Lung microvascular endothelial cell (primary cell): ENCODE measurements around the gene ZNF772. TPM values are rescaled to one million over a fixed set of nuclear protein-coding genes. Genes with fewer than 3 reads are reported as not detected.

Experiments used
- DNase-seq, 2 donors: peaks; one replicate each; pipeline versions ENCODE4 v3.0.0 to v3.0.0-alpha.2; 2010; ENCODE audit warnings: low read depth in 2 of 2
- total RNA-seq: library from RNA; depleted of rRNA; stranded (reverse); fragments of >200 nt; gene quantifications from 2 replicates; pipeline ENCODE4 v1.2.1, GENCODE V29; 2014

The ZNF772 gene
- total RNA-seq, 1 donor from 2014 or later: 12.9 TPM

GRCh38 chr19:57435062-57435978 lies 42.0 kb downstream of the ZNF772 start, which contains the start of gene ZNF749:
Gene ZNF749, plus strand, starts transcription at chr19:57435325. Its CDS starts 254 bp downstream, at chr19:57435579.
- peak; percentile 98 for DNase-seq

- no peak for DNase-seq
Observed at GRCh38 chr19:57434386-57435061, 42.8 kb downstream of the ZNF772 start.

DNA sequence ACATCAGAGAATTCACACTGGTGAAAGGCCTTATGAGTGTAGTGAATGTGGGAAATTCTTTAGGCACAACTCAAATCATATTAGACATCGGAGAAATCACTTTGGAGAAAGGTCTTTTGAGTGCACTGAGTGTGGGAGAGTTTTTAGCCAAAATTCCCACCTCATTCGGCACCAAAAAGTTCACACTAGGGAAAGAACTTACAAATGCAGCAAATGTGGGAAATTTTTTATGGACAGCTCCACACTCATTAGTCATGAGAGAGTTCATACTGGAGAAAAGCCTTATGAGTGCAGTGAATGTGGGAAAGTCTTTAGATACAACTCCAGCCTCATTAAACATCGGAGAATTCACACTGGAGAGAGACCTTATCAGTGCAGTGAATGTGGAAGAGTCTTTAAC lies 56.3 kb downstream of the ZNF772 start:
- DNase-seq: no peak

DNA sequence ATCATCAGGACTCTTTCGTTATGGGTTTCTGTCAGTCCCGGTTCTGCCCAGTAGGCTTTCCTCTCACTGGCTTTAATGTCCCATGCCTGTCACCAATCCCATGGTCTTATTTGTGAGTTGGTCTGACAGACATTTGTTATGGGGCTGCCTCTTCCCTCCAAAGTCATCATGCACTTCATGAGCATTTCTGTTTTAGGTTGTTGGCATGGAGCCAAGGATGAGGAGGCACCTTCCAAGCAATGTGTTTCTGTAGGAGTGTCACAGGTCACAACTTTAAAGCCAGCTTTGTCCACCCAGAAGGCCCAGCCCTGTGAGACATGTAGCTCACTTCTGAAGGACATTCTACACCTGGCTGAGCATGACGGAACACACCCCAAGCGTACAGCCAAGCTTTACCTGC lies 57.9 kb downstream of the ZNF772 start:
- no peak for DNase-seq

Other genes starting within 250 kb of the ZNF772 start
- gene AURKC, start 246.5 kb downstream of the ZNF772 start, total RNA-seq: 0.20 and 0.87 TPM in 2 replicates
- gene ZNF805, start 236.9 kb downstream of the ZNF772 start, total RNA-seq: 14.8 and 32.7 TPM in 2 replicates
- gene ZNF460, start 197.1 kb downstream of the ZNF772 start, total RNA-seq: 27.9 and 63.1 TPM in 2 replicates
- gene ZNF543, start 157.1 kb downstream of the ZNF772 start, total RNA-seq: 6.5 and 9.3 TPM in 2 replicates
- gene ZNF304, start 126.3 kb downstream of the ZNF772 start, total RNA-seq: 6.5 and 10.3 TPM in 2 replicates
- 6.1 and 9.1 TPM in 2 replicates for gene TRAPPC2B, start 114.0 kb downstream of the ZNF772 start, total RNA-seq
- 1.7 and 3.0 TPM in 2 replicates for gene ZNF547, start 114.0 kb downstream of the ZNF772 start, total RNA-seq
- 8.1 and 11.3 TPM in 2 replicates for gene ZNF548, start 87.7 kb downstream of the ZNF772 start, total RNA-seq
- gene ZNF17, start 66.4 kb downstream of the ZNF772 start, total RNA-seq: 6.8 and 10.9 TPM in 2 replicates
- gene ZNF749, start 42.2 kb downstream of the ZNF772 start, total RNA-seq: 6.5 and 8.7 TPM in 2 replicates
- gene VN1R1, start 20.4 kb downstream of the ZNF772 start, total RNA-seq: under 0.01 and 0.40 TPM in 2 replicates
- gene ZNF419, start 10.2 kb upstream of the ZNF772 start, total RNA-seq: 7.0 and 9.7 TPM in 2 replicates
- gene ZNF773, start 22.4 kb upstream of the ZNF772 start, total RNA-seq: 6.1 and 9.9 TPM in 2 replicates
- gene ZNF549, start 49.8 kb upstream of the ZNF772 start, total RNA-seq: 3.3 and 4.4 TPM in 2 replicates
- gene ZNF550, start 82.3 kb upstream of the ZNF772 start, total RNA-seq: 3.7 and 6.2 TPM in 2 replicates
- gene ZNF416, start 101.3 kb upstream of the ZNF772 start, total RNA-seq: 3.7 and 5.4 TPM in 2 replicates
- gene ZIK1, start 106.6 kb upstream of the ZNF772 start, total RNA-seq: 3.9 and 4.6 TPM in 2 replicates
- 2.6 and 3.3 TPM in 2 replicates for gene ZNF530, start 122.3 kb upstream of the ZNF772 start, total RNA-seq
- gene ZNF134, start 136.7 kb upstream of the ZNF772 start, total RNA-seq: 13.7 and 15.9 TPM in 2 replicates
- 7.4 and 9.9 TPM in 2 replicates for gene ZNF211, start 155.6 kb upstream of the ZNF772 start, total RNA-seq
- gene ZSCAN4, start 191.4 kb upstream of the ZNF772 start, total RNA-seq: not detected in 2 replicates
- 5.4 and 6.3 TPM in 2 replicates for gene ZNF551, start 204.4 kb upstream of the ZNF772 start, total RNA-seq
- gene ZNF154, start 231.6 kb upstream of the ZNF772 start, total RNA-seq: under 0.01 and 0.99 TPM in 2 replicates